Measurements from ENCODE around the gene SYVN1. TPM values are rescaled to one million over a fixed set of nuclear protein-coding genes. Genes with fewer than 3 reads are reported as not detected.

The SYVN1 gene
- total RNA-seq, 1 donor from 2014 or later, result 14.8 TPM

DNA sequence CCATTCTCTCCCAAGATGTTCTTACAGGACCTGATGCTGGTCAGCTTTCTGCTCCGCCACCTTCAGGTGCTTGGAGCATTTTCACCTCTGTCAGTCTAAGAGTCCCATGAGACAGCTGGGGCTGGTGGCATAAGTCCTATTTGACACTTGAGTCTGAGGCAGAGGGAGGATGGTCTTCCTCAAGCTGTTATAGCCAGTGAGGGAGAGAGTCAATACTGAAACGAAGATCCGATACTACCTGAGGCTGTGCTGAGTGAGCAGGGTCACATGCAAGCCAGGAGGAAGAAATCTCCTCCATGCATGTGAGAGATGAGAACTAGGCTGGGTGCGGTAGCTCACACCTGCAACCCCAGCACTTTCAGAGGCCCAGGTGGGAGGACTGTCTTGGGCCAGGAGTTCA lies 44.7 kb downstream of the SYVN1 start:
- no peak for TF ChIP-seq CTCF (conservative IDR thresholded peaks at IDR 0.05; ENCODE audit: low read depth, low read length)

DNA sequence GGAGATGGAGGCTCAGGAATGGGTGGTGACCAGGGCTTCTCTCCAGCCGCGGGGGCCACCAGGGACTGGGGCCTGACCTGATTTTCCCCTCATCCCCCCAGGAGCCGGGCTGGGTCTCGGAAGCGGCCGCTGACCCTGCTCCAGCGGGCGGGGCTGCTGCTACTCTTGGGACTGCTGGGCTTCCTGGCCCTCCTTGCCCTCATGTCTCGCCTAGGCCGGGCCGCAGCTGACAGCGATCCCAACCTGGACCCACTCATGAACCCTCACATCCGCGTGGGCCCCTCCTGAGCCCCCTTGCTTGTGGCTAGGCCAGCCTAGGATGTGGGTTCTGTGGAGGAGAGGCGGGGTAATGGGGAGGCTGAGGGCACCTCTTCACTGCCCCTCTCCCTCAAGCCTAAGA lies 46.5 kb downstream of the SYVN1 start:
- no peak for DNase-seq (ENCODE audit: low read depth)
- H3K4me3 ChIP-seq (ENCODE audit: low read depth, low read length), result no peak overlapping the region
- TF ChIP-seq CTCF (conservative IDR thresholded peaks at IDR 0.05; ENCODE audit: low read depth, low read length), result no peak

More for the DNA sequence above, 44.7 kb downstream of the SYVN1 start:
- DNase-seq (ENCODE audit: low read depth), result no peak
- H3K4me3 ChIP-seq (ENCODE audit: low read depth, low read length), result no peak overlapping the region

DNA sequence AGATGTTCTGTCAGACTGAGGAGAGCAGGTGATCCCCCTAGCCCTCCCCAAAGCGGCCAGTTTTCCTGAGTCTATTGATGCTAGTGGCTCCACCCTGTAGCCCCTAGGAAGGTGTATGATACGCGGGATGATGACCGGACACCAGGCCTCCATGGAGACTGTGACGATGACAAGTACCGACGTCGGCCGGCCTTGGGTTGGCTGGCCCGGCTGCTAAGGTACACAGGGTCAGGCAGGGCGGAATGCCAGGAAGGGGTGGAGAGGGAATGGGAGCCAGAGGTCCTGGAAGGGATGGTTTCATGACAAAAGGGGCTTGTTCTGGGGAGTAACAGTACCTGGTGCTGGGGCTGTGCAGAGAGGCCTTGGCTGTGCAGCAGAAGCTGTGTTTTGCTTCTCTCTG lies 47.1 kb downstream of the SYVN1 start:
- TF ChIP-seq CTCF (conservative IDR thresholded peaks at IDR 0.05; ENCODE audit: low read depth, low read length), result no peak
- no peak overlapping the region for H3K4me3 ChIP-seq (ENCODE audit: low read depth, low read length)
- no peak for DNase-seq (ENCODE audit: low read depth)

GRCh38 chr11:65086809-65087208 lies 47.5 kb downstream of the SYVN1 start:
- DNase-seq (ENCODE audit: low read depth), result no peak
- no peak overlapping the region for H3K4me3 ChIP-seq (ENCODE audit: low read depth, low read length)
- TF ChIP-seq CTCF (conservative IDR thresholded peaks at IDR 0.05; ENCODE audit: low read depth, low read length), result no peak

DNA sequence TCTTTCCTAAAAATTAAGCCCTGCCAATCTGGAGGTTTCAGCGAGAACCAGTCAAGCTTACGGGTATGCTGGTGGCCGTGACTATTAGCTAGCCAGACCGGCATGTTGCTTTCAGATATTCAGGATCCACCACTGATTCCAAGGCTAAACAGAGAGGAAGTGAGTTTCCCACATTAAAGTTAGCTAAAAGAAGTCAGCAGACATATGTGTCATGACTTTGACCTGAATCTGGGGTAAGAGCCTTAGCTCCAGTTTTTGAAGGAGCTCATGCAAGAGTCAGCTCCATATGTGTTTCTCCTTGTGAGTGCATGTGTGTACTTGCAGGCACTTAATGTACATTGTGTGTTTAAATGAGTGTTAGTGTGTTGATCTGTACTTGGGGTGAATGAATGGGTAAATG lies 48.9 kb downstream of the SYVN1 start:
- TF ChIP-seq CTCF (conservative IDR thresholded peaks at IDR 0.05; ENCODE audit: low read depth, low read length), result no peak
- H3K4me3 ChIP-seq (ENCODE audit: low read depth, low read length), result no peak overlapping the region
- DNase-seq (ENCODE audit: low read depth), result no peak

GRCh38 chr11:65084598-65085375 lies 49.5 kb downstream of the SYVN1 start:
- H3K4me3 ChIP-seq (ENCODE audit: low read depth, low read length), result peak overlapping the region; percentile 81
- TF ChIP-seq CTCF (conservative IDR thresholded peaks at IDR 0.05; ENCODE audit: low read depth, low read length), result no peak
- DNase-seq (ENCODE audit: low read depth), result no peak
